K562 treated with DMSO at 1 percent for 48 hours (cell line): Measurements from ENCODE around the gene LTN1. TPM values are rescaled to one million over a fixed set of nuclear protein-coding genes. Genes with fewer than 3 reads are reported as not detected.

Experiments
- total RNA-seq: library from RNA; unstranded; fragments of 300-600 nt; gene quantifications from 2 replicates; pipeline ENCODE4 v1.2.3, GENCODE V29; 2022; ENCODE audit warnings: low replicate concordance; ENCODE audit errors: extremely low read depth

Gene LTN1
- not detected in 2 replicates for total RNA-seq

DNA sequence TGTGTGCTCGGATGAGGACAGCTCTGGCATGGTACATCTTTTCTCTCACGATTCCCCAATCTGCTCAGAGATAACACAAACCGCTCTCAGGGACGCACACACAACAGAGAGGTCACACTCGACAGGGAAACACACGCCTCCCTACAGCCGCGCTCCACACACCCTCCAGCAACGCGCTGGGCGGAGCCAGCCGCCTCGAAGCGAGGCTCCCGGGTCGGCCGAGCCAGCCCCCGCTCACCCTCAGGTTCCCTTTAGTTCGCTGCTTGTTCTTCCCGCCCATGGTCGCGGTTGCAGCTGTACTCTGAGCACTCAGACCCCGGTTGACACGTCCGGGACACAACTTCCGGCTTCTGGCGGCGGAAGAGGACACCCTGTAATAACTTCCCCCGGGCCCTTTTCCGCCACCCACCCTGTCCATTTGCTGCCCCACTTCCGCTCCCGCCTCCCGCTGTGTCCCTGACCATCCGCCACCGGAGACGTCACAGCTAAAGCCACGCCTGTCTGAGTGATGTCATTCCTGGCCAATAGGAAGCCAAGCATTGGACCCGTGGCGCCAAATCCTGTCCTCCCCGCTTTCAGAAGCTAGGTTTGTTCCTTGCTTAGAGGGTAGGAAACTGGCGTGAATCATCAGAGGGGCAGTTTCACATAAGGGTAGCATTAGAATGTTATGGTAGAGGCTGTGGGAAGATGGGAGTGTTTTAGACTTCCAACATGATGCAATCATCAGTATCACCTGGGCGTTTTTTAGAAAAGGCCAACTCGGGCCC is at the start of gene LTN1:
Gene LTN1 (minus strand): TSS at position 352 of the 767 bp plus-strand sequence. CDS start 72 bp downstream, at position 280.

DNA sequence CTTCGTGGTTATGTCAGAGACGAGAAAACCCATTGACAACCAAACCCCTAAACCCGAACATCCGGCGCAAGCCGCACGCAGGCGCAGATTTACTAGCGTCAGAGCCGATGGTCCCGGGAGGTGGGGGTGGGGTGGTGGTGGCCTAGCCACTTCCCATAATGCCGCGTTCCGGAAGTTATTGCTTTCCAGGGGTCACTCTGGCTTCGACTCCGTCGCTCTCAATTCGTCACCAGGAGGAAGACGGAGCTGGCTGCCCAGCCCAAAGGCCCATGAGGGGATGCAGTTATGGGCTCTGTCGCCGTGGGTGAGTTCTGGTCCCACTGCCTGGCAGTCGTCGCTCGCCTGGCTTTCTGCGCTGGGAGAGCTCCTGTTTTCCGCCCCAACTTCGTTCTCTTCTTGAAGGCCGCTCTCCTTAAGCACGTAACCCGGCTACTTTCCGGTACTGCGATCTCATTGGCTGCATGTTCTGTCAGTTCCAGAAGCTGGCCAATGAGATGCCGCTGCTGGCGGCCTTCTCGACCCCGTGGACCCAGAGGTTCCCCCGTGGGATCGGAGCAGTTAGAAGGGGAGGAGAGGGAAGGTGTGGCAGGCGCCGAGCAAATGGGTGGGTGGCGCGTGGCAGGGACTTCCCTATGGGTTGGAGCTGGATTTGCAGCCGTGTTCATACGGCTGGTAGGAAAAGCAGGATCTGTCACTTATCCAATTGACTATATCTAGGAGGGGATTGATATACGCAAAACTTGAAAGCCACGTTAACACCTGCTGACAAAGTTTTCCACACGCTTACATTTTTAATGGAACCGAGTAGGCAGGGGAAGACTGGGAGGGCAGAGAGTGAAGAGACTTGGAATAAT is 32.0 kb upstream of the LTN1 start, which contains the start of gene USP16:
Gene USP16 (plus strand): TSS at position 195 of the 854 bp plus-strand sequence. CDS start 3,246 bp downstream, outside the sequence.

Other genes starting within 250 kb of the LTN1 start
- not detected in 2 replicates for gene RWDD2B, start 26.5 kb upstream of the LTN1 start, total RNA-seq
- gene USP16, start 31.8 kb upstream of the LTN1 start, total RNA-seq, result not detected in 2 replicates
- gene CCT8, start 80.8 kb upstream of the LTN1 start, total RNA-seq, result 219 TPM in 1 of 2 replicates, not detected in the other
- gene MAP3K7CL, start 137.8 kb upstream of the LTN1 start, total RNA-seq, result not detected in 2 replicates